A549 (cell line): ENCODE data around the gene SCUBE1.

Source experiments
- JUNB ChIP-seq: fragments of >200 bp; sonication (Bioruptor Twin); formaldehyde crosslinking; IDR thresholded peaks from 2 replicates; pipeline ENCODE4 v1.6.1; 2016
- MYC ChIP-seq: IDR thresholded peaks from 2 replicates; pipeline ENCODE4 v1.6.1; 2012; ENCODE audit warnings: mild to moderate bottlenecking, inconsistent platforms, low read length, improper control_type of control experiment, borderline replicate concordance
- PHF8 ChIP-seq: fragments of 200-600 bp; sonication (generic); IDR thresholded peaks from 2 replicates; pipeline ENCODE4 v1.6.1; 2016; ENCODE audit warnings: low read depth, mild to moderate bottlenecking, antibody characterized with exemption, moderate library complexity, borderline replicate concordance
- POLR2A ChIP-seq: IDR thresholded peaks from 2 replicates; pipeline ENCODE4 v1.6.1; 2012; ENCODE audit warnings: mild to moderate bottlenecking, low read length
- TF ChIP-seq, protein P1 (sequence below): fragments of 450-650 bp; IDR thresholded peaks from 2 replicates; pipeline ENCODE4 v1.6.1; 2014; ENCODE audit warnings: antibody characterized with exemption
- TF ChIP-seq, protein P2 (sequence below): fragments of >200 bp; sonication (Bioruptor Twin); formaldehyde crosslinking; IDR thresholded peaks from 3 replicates; pipeline ENCODE4 v1.5.1; 2016
- TF ChIP-seq, protein P3 (sequence below): IDR thresholded peaks from 2 replicates; pipeline ENCODE4 v1.6.1; 2012
- TF ChIP-seq, protein P4 (sequence below): fragments of >200 bp; sonication (Bioruptor Twin); formaldehyde crosslinking; IDR thresholded peaks from 3 replicates; pipeline ENCODE4 v1.6.1; 2016
- TF ChIP-seq, protein P5 (sequence below): fragments of 200-600 bp; sonication (generic); IDR thresholded peaks from 2 replicates; pipeline ENCODE4 v1.6.1; 2016; ENCODE audit warnings: antibody characterized with exemption, mild to moderate bottlenecking, moderate library complexity

DNA sequence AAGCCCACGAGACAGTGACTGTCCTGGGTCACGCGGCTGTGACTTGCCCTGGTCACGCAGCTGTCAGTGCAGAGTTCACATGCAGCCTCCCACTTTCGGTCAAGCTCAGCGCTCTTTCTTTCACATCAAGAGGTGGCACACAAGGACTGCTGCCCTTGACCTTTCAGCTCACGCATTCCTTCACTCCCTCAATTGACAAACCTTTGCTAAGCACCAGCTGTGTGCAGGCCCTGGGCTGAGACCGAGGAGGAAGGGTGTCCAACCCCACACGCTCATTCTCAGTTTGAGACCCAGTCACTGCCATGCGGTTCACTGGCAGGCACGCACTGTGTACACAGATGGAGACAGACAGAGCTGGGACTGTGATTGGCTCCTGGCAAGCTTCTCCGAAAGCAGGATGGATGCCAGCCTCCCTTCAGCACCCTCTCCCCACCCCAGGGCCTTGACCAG is 70.3 kb downstream of the SCUBE1 start:
- TF ChIP-seq, protein P1, sequence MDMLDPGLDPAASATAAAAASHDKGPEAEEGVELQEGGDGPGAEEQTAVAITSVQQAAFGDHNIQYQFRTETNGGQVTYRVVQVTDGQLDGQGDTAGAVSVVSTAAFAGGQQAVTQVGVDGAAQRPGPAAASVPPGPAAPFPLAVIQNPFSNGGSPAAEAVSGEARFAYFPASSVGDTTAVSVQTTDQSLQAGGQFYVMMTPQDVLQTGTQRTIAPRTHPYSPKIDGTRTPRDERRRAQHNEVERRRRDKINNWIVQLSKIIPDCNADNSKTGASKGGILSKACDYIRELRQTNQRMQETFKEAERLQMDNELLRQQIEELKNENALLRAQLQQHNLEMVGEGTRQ: no peak
- TF ChIP-seq, protein P2, sequence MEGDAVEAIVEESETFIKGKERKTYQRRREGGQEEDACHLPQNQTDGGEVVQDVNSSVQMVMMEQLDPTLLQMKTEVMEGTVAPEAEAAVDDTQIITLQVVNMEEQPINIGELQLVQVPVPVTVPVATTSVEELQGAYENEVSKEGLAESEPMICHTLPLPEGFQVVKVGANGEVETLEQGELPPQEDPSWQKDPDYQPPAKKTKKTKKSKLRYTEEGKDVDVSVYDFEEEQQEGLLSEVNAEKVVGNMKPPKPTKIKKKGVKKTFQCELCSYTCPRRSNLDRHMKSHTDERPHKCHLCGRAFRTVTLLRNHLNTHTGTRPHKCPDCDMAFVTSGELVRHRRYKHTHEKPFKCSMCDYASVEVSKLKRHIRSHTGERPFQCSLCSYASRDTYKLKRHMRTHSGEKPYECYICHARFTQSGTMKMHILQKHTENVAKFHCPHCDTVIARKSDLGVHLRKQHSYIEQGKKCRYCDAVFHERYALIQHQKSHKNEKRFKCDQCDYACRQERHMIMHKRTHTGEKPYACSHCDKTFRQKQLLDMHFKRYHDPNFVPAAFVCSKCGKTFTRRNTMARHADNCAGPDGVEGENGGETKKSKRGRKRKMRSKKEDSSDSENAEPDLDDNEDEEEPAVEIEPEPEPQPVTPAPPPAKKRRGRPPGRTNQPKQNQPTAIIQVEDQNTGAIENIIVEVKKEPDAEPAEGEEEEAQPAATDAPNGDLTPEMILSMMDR: no peak
- TF ChIP-seq, protein P3, sequence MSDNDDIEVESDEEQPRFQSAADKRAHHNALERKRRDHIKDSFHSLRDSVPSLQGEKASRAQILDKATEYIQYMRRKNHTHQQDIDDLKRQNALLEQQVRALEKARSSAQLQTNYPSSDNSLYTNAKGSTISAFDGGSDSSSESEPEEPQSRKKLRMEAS: no peak
- no peak for TF ChIP-seq MYC
- TF ChIP-seq PHF8: no peak
- TF ChIP-seq, protein P4, sequence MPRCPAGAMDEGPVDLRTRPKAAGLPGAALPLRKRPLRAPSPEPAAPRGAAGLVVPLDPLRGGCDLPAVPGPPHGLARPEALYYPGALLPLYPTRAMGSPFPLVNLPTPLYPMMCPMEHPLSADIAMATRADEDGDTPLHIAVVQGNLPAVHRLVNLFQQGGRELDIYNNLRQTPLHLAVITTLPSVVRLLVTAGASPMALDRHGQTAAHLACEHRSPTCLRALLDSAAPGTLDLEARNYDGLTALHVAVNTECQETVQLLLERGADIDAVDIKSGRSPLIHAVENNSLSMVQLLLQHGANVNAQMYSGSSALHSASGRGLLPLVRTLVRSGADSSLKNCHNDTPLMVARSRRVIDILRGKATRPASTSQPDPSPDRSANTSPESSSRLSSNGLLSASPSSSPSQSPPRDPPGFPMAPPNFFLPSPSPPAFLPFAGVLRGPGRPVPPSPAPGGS: no peak
- no peak for TF ChIP-seq POLR2A
- no peak for TF ChIP-seq JUNB
- TF ChIP-seq, protein P5, sequence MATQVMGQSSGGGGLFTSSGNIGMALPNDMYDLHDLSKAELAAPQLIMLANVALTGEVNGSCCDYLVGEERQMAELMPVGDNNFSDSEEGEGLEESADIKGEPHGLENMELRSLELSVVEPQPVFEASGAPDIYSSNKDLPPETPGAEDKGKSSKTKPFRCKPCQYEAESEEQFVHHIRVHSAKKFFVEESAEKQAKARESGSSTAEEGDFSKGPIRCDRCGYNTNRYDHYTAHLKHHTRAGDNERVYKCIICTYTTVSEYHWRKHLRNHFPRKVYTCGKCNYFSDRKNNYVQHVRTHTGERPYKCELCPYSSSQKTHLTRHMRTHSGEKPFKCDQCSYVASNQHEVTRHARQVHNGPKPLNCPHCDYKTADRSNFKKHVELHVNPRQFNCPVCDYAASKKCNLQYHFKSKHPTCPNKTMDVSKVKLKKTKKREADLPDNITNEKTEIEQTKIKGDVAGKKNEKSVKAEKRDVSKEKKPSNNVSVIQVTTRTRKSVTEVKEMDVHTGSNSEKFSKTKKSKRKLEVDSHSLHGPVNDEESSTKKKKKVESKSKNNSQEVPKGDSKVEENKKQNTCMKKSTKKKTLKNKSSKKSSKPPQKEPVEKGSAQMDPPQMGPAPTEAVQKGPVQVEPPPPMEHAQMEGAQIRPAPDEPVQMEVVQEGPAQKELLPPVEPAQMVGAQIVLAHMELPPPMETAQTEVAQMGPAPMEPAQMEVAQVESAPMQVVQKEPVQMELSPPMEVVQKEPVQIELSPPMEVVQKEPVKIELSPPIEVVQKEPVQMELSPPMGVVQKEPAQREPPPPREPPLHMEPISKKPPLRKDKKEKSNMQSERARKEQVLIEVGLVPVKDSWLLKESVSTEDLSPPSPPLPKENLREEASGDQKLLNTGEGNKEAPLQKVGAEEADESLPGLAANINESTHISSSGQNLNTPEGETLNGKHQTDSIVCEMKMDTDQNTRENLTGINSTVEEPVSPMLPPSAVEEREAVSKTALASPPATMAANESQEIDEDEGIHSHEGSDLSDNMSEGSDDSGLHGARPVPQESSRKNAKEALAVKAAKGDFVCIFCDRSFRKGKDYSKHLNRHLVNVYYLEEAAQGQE: no peak
